GM19467 (cell line): Measurements from ENCODE around the gene FSTL1.

Experiments used
- ATAC-seq: cut with Tn5 transposase; IDR thresholded peaks from one replicate; pipeline ENCODE4 v1.9.1; 2021; ENCODE audit warnings: mild to moderate bottlenecking, moderate library complexity; ENCODE audit not compliant: unreplicated experiment

FSTL1 gene

GRCh38 chr3:120364101-120364500 is 86.7 kb downstream of the FSTL1 start:
- no peak for ATAC-seq

GRCh38 chr3:120357807-120358206 is 93.0 kb downstream of the FSTL1 start:
- no peak for ATAC-seq

- ATAC-seq, result no peak
Measured at GRCh38 chr3:120355486-120355885, 95.3 kb downstream of the FSTL1 start.

GRCh38 chr3:120353463-120353862 is 97.3 kb downstream of the FSTL1 start:
- ATAC-seq, result no peak

DNA sequence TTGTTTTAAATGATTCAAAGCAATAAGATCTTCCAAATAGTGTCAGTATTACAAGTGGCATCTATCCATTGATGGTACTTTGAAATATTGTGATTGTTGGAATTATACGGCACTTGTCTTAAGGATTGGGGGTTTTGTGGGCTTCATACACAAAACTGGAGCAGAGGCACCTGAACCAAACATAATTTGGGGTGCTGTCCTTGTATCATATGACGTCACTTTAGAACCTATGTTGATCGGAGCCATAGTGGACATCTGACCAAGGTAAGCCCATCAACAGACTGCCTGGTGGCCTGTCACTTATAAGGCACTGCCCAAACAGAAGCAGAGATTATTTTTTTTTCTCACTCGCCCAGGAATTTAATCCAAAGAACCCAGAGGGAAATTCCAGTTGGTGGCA is 98.8 kb downstream of the FSTL1 start:
- no peak for ATAC-seq

DNA sequence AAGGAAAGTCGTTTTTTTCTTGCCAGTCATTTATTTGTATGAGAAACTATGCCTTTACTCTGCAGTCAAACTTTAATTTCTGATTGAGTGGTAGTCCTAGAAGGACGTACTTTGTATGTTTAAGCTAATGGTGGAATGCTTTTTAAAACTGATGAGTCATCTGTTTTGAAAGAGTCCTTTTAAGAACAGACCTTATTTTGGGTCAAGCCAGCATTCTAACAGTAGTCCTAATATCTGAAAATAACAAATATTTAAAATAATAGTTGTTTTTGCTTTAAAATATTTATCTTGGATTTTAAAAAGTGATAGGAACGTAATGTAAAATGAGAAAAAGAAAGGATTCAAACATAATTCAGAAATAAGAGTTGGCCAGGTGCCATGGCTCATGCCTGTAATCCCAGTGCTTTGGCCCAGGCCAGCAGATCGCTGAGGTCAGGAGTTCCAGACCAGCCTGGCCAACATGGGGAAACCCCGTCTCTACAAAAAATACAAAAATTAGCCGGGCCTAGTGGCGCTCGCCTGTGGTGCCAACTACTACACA is 100.3 kb downstream of the FSTL1 start:
- no peak for ATAC-seq

DNA sequence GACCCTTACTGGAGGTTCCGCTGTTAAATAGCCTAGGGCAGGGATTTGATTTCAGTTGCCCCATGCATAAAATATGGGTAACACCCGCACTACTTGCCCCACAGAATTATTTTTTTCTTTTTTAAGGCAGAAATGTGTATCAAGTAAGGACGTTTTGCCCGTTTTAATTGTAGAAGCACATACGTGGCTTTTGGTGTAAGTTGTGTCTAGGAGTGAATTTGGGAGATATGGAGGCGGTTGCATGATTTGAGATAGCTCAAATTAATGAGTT is 101.0 kb downstream of the FSTL1 start:
- no peak for ATAC-seq

DNA sequence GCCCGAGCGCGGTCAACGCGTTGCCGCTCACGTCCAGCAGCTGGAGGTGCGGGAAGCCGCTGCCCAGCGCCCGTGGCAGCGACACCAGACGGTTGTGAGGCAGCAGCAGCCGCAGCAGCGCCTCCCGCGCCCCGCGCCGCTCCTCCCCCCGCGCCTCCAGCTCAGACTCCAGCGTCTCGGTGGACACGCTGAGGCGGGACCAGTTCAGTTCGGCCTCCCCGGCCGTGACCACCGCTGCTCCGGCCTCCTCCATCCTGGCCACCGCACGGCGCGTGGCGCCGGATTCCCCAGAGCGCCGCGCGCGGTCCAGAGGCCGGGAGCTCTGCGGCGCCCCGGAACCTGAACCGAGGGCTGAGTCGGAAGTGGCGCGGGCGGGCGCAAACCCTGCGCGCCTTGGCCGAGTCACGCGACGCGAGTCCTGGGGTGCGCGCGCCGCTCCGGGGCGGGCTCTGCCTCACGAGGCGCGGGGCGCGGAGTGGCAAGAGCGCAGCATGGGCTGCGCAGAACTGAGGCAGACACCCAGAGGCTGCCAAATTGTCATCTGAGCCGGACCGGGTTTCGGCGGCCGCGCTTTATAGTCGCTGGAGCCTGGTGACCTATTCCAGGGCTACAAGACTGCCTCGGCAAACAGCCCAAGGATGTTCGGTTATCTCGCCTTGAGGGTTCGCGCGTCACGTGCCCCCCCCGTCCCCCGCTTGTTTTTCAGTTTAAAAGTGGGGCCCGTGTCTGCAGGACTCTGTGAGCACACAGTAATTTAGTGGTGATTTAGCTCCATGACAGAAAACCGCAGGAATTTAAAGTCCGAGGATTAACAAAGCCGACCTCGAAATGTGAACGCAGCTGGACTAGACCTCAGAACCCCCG is 101.6 kb downstream of the FSTL1 start, which contains the start of gene LRRC58:
TSS of gene LRRC58 (minus strand) at position 364 of the 864 bp plus-strand sequence. CDS start at position 253, 111 bp downstream.
- ATAC-seq, result peak; percentile 84

GRCh38 chr3:120348065-120348990 is 102.5 kb downstream of the FSTL1 start:
- ATAC-seq, result peak; percentile 53

DNA sequence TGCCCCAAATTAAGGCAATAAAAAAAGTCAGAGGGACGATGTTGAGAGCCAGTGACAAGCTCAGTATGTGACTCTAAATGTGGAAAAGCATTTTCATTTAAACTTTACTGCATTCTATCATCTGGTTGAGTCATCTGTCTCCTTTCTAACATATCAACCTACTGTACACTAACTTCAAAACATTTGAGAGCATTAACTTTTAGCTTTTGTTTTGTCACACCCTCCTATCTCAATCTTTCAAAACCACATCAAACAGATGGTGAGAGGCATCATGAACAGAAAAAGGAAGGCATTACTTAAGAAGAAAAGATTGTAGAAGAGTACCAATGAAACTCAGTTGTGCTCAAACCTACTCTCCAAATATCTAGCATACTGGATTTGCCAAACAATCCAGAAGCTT is 106.4 kb downstream of the FSTL1 start:
- no peak for ATAC-seq
